Measurements from ENCODE around the gene ENTPD5. TPM values are rescaled to one million over a fixed set of nuclear protein-coding genes. Genes with fewer than 3 reads are reported as not detected.
"Not testable (repeated sequence)": the region's sequence is repeated elsewhere in the genome, so short reads cannot be mapped to it uniquely, and the experiment has no call there.

ENTPD5 gene
- total and polyA plus RNA-seq, 2 donors (not counting 1 experiment from before 2014, with no cell fraction given), result 5.5 to 14.7 TPM

DNA sequence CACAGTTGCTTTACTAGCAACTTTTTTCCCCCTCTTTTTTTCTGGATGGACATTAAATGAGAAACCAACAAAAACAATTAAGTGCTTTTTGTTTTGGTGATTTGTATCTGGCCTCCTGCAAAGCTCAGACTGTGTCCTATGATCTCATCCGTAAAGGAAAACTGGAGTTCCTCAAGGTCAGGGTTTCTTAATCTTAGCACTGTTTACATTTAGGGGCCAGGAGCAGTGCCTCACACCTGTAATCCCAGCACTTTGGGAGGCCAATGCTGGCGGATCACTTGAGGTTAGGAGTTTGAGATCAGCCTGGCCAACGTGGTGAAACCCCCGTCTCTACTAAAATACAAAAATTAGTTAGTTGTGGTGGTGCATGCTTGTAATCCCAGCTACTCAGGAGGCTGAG is 28.0 kb downstream of the ENTPD5 start:
- Mint-ChIP-seq H3K27me3 (no peaks in the 10 kb centered on the region), H3K4me1 (peaks cover 2% of the 10 kb centered on the region), H3K9me3 (ENCODE audit: insufficient read depth) (no peaks in the 10 kb centered on the region), H3K27ac (no peak overlapping the region), H3K4me3 (no peak overlapping the region)
- Histone ChIP-seq H4K20me1 (ENCODE audit: control insufficient read depth, insufficient read depth, low read length, poor library complexity, severe bottlenecking) (no peaks in the 10 kb centered on the region), H3K4me2 (replicated peaks; ENCODE audit: low read depth, low read length, poor library complexity, severe bottlenecking) (no peak overlapping the region), H3K79me2 (ENCODE audit: control insufficient read depth, insufficient read depth, low read length) (no peaks in the 10 kb centered on the region), H3K9ac (ENCODE audit: low read length) (no peak overlapping the region), H3K27ac (ENCODE audit: low read length in 2 of 2) (no peak overlapping the region), H3K27me3 (replicated peaks in 1 of 4; ENCODE audit: control extremely low read depth in 1 of 4, control insufficient read depth in 3 of 4, insufficient read depth in 4 of 4, low read length in 3 of 4) (no peaks in the 10 kb centered on the region), H3K4me3 (ENCODE audit: control extremely low read depth in 1 of 5, extremely low read depth in 1 of 5, insufficient read depth in 1 of 5, low read depth in 2 of 5, low read length in 4 of 5) (no peak overlapping the region), H2AFZ (ENCODE audit: insufficient read depth, low read depth, low read length, poor library complexity, severe bottlenecking) (no peak overlapping the region), H3K4me1 (ENCODE audit: control insufficient read depth in 2 of 2, insufficient read depth in 2 of 2, low read length in 2 of 2) (no peaks in the 10 kb centered on the region), H3K9me3 (ENCODE audit: control extremely low read depth in 1 of 3, control insufficient read depth in 2 of 3, insufficient read depth in 1 of 3, low read length in 2 of 3) (no peaks in the 10 kb centered on the region), H3K36me3 (replicated peaks in 1 of 2; ENCODE audit: control extremely low read depth in 1 of 2, control insufficient read depth in 1 of 2, extremely low read depth in 1 of 2, insufficient read depth in 2 of 2, low read length in 1 of 2) (peaks cover 0 to 23% of the 10 kb centered on the region in 2 experiments)
- ChIA-PET POLR2A (no interaction called here), CTCF (no interaction called here)
- intact Hi-C loops (cut with micrococcal nuclease), result no loop called here
- ATAC-seq (ENCODE audit: low read depth), result no peak
- no peak for DNase-seq
- WGBS (ENCODE audit: insufficient coverage), result 71% methylated on average over 1 of the region's 4 CpGs
- TF ChIP-seq EZH2 (IDR thresholded peaks at IDR 0.05; ENCODE audit: borderline replicate concordance, insufficient read depth, low read depth, low read length, poor library complexity, severe bottlenecking), result no peak
- TF ChIP-seq, protein P1, sequence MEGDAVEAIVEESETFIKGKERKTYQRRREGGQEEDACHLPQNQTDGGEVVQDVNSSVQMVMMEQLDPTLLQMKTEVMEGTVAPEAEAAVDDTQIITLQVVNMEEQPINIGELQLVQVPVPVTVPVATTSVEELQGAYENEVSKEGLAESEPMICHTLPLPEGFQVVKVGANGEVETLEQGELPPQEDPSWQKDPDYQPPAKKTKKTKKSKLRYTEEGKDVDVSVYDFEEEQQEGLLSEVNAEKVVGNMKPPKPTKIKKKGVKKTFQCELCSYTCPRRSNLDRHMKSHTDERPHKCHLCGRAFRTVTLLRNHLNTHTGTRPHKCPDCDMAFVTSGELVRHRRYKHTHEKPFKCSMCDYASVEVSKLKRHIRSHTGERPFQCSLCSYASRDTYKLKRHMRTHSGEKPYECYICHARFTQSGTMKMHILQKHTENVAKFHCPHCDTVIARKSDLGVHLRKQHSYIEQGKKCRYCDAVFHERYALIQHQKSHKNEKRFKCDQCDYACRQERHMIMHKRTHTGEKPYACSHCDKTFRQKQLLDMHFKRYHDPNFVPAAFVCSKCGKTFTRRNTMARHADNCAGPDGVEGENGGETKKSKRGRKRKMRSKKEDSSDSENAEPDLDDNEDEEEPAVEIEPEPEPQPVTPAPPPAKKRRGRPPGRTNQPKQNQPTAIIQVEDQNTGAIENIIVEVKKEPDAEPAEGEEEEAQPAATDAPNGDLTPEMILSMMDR (IDR thresholded peaks at IDR 0.05), result no peak

- ATAC-seq (ENCODE audit: low read depth); H3K4me3 ChIP-seq (ENCODE audit: control extremely low read depth in 1 of 5, extremely low read depth in 1 of 5, insufficient read depth in 1 of 5, low read depth in 2 of 5, low read length in 4 of 5); intact Hi-C loops (cut with micrococcal nuclease); H4K20me1 ChIP-seq (ENCODE audit: control insufficient read depth, insufficient read depth, low read length, poor library complexity, severe bottlenecking); H3K27ac ChIP-seq (ENCODE audit: low read length in 2 of 2); H3K27me3 Mint-ChIP-seq; H3K4me3 Mint-ChIP-seq; CTCF ChIA-PET; H3K9ac ChIP-seq (ENCODE audit: low read length); H3K79me2 ChIP-seq (ENCODE audit: control insufficient read depth, insufficient read depth, low read length); H3K9me3 ChIP-seq (ENCODE audit: control extremely low read depth in 1 of 3, control insufficient read depth in 2 of 3, insufficient read depth in 1 of 3, low read length in 2 of 3); DNase-seq; H3K27me3 ChIP-seq (replicated peaks in 1 of 4; ENCODE audit: control extremely low read depth in 1 of 4, control insufficient read depth in 3 of 4, insufficient read depth in 4 of 4, low read length in 3 of 4); POLR2A ChIA-PET; H3K4me1 Mint-ChIP-seq; H3K27ac Mint-ChIP-seq; H3K4me2 ChIP-seq (replicated peaks; ENCODE audit: low read depth, low read length, poor library complexity, severe bottlenecking); H3K4me1 ChIP-seq (ENCODE audit: control insufficient read depth in 2 of 2, insufficient read depth in 2 of 2, low read length in 2 of 2); H3K9me3 Mint-ChIP-seq (ENCODE audit: insufficient read depth); H2AFZ ChIP-seq (ENCODE audit: insufficient read depth, low read depth, low read length, poor library complexity, severe bottlenecking): not testable (repeated sequence)
- H3K36me3 ChIP-seq (replicated peaks in 1 of 2; ENCODE audit: control extremely low read depth in 1 of 2, control insufficient read depth in 1 of 2, extremely low read depth in 1 of 2, insufficient read depth in 2 of 2, low read length in 1 of 2), result peaks cover 0 to 20% of the 10 kb centered on the region in 2 experiments
- 100% methylated on average over 3 of the region's 7 CpGs for WGBS (ENCODE audit: insufficient coverage)
These were observed 30.4 kb downstream of the ENTPD5 start for GRCh38 chr14:73988656-73989055.

Measured in B cell (primary cell).